HG03064 (cell line): ENCODE data around the gene TNFAIP8L3.
"Not testable (repeated sequence)": the region's sequence is repeated elsewhere in the genome, so short reads cannot be mapped to it uniquely, and the experiment has no call there.

ENCODE experiments used
- ATAC-seq: cut with Tn5 transposase; IDR thresholded peaks from one replicate; pipeline ENCODE4 v1.9.1; 2021; ENCODE audit warnings: low read depth; ENCODE audit not compliant: unreplicated experiment

TNFAIP8L3 gene

GRCh38 chr15:51065781-51066180 lies 28.9 kb downstream of the TNFAIP8L3 start:
- ATAC-seq, result no peak

- no peak for ATAC-seq
Measured at GRCh38 chr15:51065261-51065660, 29.4 kb downstream of the TNFAIP8L3 start.

GRCh38 chr15:51062736-51063135 lies 32.0 kb downstream of the TNFAIP8L3 start:
- ATAC-seq, result no peak

- ATAC-seq, result no peak
Measured at GRCh38 chr15:51060030-51060673, 34.6 kb downstream of the TNFAIP8L3 start.

GRCh38 chr15:51054535-51054934 lies 40.2 kb downstream of the TNFAIP8L3 start:
- ATAC-seq, result no peak

- ATAC-seq, result no peak
Measured at GRCh38 chr15:51053571-51053970, 41.1 kb downstream of the TNFAIP8L3 start.

- ATAC-seq, result no peak
Measured at GRCh38 chr15:51051776-51052175, 42.9 kb downstream of the TNFAIP8L3 start.

GRCh38 chr15:51049081-51049480 lies 45.6 kb downstream of the TNFAIP8L3 start:
- no peak for ATAC-seq

- no peak for ATAC-seq
Measured at GRCh38 chr15:51048308-51048707, 46.4 kb downstream of the TNFAIP8L3 start.

- no peak for ATAC-seq
Measured at GRCh38 chr15:51046799-51047449, 47.8 kb downstream of the TNFAIP8L3 start.

- no peak for ATAC-seq
Measured at GRCh38 chr15:51046016-51046415, 48.7 kb downstream of the TNFAIP8L3 start.

- no peak for ATAC-seq
Measured at GRCh38 chr15:51044037-51044727, 50.5 kb downstream of the TNFAIP8L3 start.

- ATAC-seq, result no peak
Measured at GRCh38 chr15:51038974-51039319, 55.8 kb downstream of the TNFAIP8L3 start.

- ATAC-seq, result no peak
Measured at GRCh38 chr15:51038162-51038973, 56.3 kb downstream of the TNFAIP8L3 start.

GRCh38 chr15:51037474-51037873 lies 57.2 kb downstream of the TNFAIP8L3 start:
- ATAC-seq, result not testable (repeated sequence)

GRCh38 chr15:51030649-51031316 lies 63.9 kb downstream of the TNFAIP8L3 start:
- ATAC-seq, result no peak

GRCh38 chr15:51025454-51025846 lies 69.3 kb downstream of the TNFAIP8L3 start:
- no peak for ATAC-seq

- no peak for ATAC-seq
Measured at GRCh38 chr15:51024735-51025453, 69.8 kb downstream of the TNFAIP8L3 start.

- no peak for ATAC-seq
Measured at GRCh38 chr15:51023499-51023898, 71.2 kb downstream of the TNFAIP8L3 start.

GRCh38 chr15:51022206-51022605 lies 72.5 kb downstream of the TNFAIP8L3 start:
- no peak for ATAC-seq
